ENCODE measurements around the gene CALML5.

The CALML5 gene

DNA sequence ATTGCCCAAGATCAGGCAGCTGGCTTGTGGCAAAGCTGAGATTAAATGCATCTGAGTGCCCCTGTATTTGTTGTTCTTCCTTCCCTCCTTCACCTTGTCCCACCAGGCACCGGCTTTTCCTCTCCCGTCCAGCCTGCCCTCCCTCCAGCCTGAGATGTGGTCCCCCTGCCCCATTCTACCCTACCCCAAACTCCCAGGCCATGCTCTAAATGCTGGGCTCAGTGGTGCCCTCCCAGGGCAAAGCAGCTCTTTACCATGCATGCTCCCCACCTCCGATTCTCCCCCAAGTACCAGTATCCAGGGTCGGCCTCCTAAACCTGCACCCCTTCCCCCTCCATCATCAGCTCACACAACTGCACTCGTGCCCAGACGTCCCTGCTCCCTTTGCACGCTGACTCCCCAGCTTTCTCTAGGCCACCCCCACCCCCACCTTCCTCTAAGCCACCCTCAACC, 36.5 kb downstream of the CALML5 start:
- DNase-seq (ENCODE audit: low read depth, low spot score): no peak

DNA sequence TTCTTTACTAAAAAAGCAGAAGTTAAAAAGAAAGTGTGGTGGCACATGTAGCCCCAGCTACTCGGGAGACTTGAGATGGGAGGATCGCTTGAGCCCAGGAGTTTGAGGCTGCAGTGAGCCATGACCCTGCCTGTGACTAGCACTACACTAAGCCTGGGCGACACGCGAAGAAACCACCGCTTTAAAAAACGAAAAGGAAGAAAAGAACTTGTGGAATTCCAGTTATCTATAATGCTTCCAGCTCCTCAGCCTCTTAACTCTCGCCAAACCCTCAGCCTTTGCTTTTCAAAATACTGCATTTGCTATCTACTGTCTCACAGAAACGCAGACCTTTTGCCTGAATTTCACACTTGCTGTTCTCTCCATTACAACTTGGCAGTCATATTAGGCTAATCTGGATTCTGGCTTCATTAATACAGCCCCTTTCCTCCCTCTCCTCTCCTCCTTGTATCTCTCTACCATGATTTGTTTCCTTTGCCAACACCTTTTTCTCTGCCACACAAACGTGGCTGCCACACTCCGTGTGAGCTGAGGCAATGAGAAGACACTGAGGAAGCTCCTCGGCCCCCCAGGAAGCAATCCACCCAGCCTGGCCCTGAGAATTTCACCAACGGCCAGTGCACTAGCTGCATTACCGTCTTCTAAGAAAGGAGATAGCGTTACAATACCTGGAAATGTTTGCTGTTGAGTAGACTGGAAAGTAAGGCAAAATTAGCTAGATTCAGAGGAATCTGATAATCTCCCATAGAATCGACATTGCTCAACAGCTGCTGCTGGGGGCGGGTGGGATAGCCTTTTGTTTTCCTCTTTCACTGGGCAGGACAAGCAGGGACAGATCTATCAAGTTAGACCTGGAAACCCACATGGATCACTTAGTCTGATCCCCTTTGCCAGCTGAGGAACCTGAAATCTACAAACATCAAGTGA, 37.2 kb downstream of the CALML5 start:
- DNase-seq (ENCODE audit: low read depth, low spot score): no peak

DNA sequence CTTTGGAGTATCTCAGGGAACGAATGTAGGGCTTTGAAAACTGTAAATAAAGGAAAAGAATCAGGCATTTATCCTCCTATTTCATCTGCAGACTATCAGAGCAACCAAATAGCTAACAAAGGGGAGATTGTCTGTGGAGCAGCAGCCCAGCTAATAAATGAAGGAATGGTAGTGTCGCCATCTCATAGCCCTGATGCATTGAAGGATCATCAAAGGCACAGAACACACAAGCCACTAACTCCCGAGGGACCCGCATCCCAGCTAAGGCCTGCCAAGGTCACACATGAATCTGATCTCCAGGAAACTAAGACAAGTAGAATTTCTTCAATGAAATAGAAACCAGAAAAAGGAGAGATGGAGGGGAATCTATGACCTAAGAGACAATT, 38.2 kb downstream of the CALML5 start:
- DNase-seq (ENCODE audit: low read depth, low spot score): no peak

GRCh38 chr10:5460468-5461202, 38.7 kb downstream of the CALML5 start:
- DNase-seq (ENCODE audit: low read depth, low spot score): no peak

DNA sequence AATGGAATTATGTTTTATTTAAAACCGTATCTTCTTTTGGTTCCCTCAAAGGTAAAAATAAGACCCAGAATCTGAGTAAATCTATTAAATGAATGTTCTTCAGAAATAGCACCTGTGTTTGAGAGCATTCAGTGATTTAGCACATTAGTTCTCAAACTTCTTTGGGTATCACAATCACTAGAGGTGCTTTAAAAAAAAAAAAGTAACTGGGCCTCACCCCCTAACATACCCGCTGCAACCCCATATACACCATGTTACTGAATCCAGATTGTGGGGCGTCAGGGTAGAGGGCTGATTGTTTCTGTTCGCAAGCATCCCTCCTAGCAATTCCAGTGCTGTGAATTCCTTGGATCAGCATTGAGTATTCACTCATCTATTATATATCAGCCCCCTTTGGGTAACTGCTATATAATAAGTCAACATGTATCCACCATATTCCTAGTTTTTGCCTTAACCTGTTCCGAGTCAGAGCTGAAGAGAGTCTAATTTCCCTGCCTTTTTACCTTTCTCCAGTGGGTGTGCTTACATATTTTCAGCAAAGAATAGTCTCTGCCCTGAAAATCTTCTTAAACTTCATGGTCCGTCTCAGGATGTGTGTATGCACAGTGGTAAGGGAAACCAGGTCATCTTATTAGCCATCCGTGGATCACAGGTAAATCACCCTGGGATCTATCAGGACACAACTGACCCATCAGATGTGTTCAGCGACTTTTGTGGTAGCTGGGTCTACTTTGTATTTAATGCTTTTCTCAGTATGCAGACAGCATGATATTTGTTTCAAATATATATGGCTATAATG, 40.2 kb downstream of the CALML5 start:
- no peak for DNase-seq (ENCODE audit: low read depth, low spot score)

GRCh38 chr10:5458425-5458824, 40.9 kb downstream of the CALML5 start:
- no peak for DNase-seq (ENCODE audit: low read depth, low spot score)

DNA sequence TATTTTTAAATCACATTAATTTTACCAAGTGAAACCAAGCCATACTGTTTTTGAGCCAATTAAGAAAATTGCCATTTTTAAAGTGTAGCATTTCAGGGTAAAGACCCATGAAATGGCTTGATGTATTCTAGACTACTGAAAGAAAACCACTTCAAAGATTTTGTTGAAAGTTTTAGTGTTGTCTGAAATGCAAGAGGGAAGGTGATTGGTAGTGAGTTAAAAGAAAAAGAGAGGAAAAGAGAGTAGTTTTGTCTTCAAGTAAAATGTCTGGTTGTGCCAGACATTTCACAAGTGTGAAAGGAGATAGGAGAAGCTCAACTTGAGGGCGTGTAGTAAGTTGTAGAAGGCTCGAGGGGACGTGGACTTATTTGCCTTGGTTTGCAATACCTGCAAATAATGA, 41.6 kb downstream of the CALML5 start:
- DNase-seq (ENCODE audit: low read depth, low spot score): no peak

- DNase-seq (ENCODE audit: low read depth, low spot score): no peak
These were observed 42.8 kb downstream of the CALML5 start for GRCh38 chr10:5456563-5456962.

DNA sequence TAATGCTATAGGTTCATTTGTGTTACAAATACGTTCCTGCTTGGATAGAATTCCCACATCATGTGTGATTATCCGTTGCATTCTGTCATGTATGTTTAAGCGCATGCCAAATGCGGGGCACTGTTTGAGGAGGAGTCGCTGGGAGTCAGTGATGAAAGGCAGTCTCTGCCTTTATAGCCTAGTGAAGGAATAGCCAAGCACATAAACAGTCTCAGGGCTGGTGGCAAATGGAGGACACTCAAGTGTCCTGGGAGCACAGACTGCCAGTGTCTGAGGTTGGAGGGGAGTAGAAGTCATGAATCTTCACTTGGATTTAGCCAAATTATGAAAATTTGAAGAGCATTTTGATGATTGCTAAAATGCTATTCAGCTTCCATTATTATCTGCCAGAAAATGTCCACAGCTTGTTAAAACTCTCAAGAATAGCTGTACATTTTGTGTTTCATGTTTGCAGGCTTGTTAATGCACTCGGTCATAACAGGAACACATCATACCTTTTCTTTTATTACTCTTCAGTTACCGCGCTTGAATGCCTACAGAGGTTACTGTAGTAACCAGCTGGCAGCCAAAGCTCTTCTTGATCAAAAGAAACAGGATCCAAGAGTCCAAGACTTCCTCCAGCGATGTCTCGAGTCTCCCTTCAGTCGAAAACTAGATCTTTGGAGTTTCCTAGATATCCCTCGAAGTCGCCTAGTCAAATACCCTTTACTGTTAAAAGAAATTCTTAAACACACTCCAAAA, 45.5 kb downstream of the CALML5 start:
- DNase-seq (ENCODE audit: low read depth, low spot score): no peak

- no peak for DNase-seq (ENCODE audit: low read depth, low spot score)
These were observed 48.6 kb downstream of the CALML5 start for GRCh38 chr10:5450605-5451384.

- no peak for DNase-seq (ENCODE audit: low read depth, low spot score)
These were observed 49.5 kb downstream of the CALML5 start for GRCh38 chr10:5449823-5450222.

GRCh38 chr10:5449227-5449626, 50.1 kb downstream of the CALML5 start:
- DNase-seq (ENCODE audit: low read depth, low spot score): no peak
